ENCODE measurements around the gene CNTRL.

DNA sequence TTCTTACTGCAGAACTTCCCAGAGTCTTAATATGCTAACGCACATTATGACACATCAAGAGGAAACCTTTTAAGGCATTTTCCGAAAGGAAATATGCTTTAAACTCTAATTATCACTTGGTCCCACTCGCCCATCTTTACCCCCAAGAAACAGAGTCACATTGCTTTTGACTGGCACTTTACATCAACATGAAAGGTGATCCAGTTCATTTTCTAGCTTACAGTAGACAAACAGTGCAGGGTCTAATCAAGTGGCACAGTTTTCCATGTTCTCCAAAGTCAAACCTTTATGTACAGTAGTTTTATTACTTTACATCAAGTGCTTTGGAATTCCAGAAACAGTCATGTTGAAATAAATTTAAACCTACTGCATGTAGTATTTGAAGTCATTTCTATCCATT lies 114.9 kb downstream of the CNTRL start:
- no peak for TF ChIP-seq CTCF (IDR thresholded peaks at IDR 0.05; ENCODE audit: low read length)
- no peak for TF ChIP-seq EZH2 (IDR thresholded peaks at IDR 0.05; ENCODE audit: borderline replicate concordance, low read length)

Measured in OCI-LY1 (cell line).